NCI-H2081 (cell line): ENCODE measurements around the gene AIG1.

Experiments
- DNase-seq, 2 experiments: peaks; one replicate each; lab custom pipeline; 2025; lab: John Stamatoyannopoulos, UW

Gene AIG1

GRCh38 chr6:143097224-143097795 lies 36.6 kb downstream of the AIG1 start:
- DNase-seq = no peak

GRCh38 chr6:143098054-143098671 lies 37.5 kb downstream of the AIG1 start:
- no peak for DNase-seq

GRCh38 chr6:143099647-143100046 lies 39.0 kb downstream of the AIG1 start:
- DNase-seq = peak; percentile 18 to 56

DNA sequence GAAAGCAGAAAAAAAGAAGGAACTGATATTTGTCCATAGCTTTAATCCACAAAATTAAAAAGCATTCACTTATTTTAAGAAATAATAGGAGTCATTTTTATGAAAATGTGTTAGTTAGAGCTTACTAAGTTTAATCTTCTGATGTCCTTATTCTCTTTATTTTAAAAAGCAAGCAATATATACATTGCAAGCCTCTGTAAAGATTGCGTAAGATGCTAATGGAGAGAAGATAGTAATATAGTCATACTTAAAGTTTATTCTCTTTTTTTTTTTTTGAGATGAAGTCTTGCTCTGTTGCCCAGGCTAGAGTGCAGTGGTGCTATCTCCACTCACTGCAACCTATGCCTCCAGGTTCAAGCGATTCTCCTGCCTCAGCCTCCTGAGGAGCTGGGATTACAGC lies 39.7 kb downstream of the AIG1 start:
- no peak for DNase-seq

DNA sequence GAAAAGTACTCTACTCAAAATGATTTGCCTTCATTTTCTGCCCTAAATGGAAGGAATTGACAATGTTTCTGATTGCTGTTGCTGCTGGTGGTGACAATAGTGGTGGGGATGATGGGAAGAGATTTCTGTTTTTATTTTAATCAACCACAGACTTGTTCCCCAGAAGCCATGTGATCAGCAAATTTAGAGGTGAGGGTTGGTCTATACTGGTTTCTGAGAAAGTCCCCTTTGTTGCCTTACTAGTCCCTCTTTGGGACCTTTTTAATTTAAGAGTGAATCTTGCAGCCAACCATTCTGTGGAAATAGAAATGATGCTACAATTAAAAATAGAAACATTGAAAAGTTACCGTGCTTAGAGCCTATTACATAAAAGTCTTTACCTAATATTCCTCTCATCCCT lies 43.2 kb downstream of the AIG1 start:
- no peak for DNase-seq

DNA sequence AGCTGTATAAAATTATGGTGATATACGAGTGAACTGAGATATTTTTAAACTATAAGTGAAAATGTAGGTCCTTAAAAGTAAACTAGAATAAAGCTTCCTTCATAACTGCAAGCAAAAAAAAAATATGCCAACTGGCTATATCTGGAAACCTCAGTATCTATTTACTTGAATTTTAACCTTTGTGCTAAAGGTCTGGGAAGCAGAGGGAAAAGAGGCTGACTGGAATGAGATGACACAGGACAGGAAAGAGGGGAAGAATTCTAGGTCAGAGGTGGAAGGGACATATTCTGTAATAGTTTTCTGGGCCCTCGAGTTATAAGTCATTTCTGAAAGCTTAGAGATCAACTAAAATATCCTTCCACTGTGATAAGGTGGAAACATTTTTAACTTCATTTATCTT lies 46.8 kb downstream of the AIG1 start:
- no peak for DNase-seq

DNA sequence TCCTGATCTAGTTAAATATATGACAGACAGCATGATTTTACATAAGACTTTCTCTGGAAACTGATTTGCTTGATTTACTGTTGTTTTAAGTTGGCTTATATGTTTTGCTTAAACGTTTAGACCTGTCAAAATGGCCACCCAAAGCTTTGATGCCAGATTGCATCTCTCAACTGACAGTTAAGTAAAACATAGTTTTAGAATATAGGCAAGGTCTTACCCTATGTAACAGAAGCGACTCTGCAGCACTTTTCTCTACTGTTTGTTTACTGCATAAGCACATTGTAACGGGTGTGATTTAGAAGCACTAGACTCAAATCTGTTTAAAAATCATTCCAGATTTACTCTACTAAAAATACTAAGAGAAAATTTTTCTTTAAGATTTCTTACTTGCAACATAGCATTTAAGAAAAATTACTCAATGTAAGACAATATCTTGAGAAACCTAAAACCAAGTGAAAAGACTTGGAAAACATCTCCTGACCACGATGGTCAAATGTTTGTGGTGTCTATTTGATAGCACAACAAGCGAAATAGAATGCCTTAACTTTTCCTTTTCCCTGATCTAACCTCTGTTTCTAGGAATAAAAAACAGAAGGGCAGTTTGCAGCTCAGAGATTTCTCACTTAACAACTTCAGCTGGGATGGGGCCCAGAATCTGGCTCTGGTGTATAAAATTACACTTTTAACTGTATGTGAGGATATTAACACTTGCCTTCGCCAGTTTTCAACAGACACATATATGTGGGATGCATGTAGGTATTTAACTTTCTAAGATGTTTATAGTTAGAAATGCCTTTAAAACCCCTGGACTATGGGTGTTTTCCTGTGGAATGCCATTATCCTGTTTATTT lies 47.4 kb downstream of the AIG1 start:
- no peak for DNase-seq

DNA sequence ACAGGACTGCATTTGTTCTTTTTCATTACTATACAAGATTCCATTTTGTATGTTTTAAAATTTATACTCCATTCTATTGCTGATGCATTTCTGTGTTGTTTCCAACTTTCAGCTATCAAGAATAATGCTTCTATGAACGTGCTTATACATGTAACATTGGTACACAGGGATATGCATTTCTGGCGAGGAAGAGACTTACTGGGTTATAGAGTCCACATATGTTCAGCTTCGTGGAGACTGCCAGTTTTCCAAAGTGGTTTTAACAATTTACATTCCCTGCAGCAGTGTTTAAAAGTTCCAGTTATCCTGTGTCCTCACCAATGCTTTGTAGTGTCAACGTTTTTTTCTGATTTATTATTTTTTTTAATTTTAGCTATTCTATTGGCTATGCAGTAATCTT lies 48.5 kb downstream of the AIG1 start:
- no peak for DNase-seq

DNA sequence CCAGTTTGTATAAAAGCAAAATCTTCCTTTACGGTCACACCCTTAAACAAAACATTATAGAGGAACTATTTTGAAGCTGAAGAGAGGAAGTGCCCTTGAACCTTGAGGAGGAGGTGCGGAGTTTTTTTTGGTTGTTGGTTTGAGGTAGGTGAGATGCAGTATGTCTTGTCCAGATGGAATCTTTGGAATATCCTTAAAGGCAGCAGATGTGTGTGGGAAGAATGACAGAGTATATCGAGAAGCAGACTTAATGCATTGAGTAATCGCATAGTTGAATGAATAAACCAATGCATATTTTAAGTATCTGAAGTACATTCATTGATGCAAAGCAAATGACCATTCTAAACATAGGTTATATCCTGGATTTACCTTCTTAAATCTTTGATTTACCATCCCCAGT lies 49.9 kb downstream of the AIG1 start:
- DNase-seq = no peak

GRCh38 chr6:143110996-143111395 lies 50.3 kb downstream of the AIG1 start:
- no peak for DNase-seq

DNA sequence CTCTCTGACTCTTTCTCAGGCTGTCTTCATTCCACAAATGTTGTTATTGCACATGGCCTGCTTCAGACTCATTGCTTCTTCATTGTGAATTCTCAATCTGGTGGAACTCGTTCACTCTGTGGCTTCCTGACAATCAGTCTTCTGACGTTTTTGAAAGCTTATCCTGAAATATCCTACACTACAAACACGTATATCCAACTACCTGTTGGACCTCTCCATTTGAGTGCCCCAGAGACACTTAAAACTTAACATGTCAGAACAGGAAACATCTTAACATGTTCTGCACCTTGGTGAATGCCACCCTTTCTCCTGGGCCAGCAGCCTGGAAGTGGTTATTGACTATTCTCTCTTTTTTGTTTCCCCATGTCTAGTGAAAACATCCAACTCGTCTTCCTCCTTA lies 50.8 kb downstream of the AIG1 start:
- no peak for DNase-seq

GRCh38 chr6:143112084-143112768 lies 51.5 kb downstream of the AIG1 start:
- no peak for DNase-seq

DNA sequence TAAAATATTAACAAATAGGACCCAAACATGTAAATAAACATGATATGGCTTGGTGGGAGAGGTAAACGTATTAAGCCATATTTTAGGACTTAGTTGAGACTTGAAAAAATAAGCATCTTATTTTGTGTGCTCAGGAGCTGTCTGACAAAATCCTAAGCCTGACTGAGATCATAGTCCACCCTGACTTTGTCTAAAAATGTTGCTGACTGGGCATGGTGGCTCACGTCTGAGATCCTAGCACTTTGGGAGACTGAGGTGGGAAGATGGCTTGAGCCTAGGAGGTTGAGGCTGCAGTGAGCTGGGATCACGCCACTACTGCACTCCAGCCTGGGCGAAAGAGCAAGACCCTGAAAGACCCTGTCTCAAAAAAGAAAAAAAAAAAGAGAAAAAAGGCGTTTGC lies 52.1 kb downstream of the AIG1 start:
- no peak for DNase-seq

GRCh38 chr6:143115728-143116127 lies 55.0 kb downstream of the AIG1 start:
- no peak for DNase-seq

DNA sequence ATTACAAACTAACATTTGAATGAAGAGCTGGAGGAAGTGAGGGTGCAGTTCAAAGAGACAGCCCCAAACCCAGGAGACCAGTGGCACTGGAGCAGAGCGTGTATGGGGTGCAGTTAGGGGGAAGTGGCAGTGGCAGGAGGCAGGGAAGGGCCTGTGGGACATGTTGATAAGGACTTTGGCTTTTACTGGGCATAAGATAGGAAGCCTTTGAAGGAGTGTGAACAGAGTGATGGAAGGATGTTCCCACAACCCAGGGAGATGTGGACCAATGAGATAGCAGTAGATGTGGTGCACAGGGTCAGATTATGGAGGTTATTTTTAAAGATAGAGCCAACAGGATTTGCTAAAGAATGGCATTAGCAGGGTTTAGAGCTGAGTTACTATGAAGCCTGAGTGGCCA lies 56.4 kb downstream of the AIG1 start:
- no peak for DNase-seq

DNA sequence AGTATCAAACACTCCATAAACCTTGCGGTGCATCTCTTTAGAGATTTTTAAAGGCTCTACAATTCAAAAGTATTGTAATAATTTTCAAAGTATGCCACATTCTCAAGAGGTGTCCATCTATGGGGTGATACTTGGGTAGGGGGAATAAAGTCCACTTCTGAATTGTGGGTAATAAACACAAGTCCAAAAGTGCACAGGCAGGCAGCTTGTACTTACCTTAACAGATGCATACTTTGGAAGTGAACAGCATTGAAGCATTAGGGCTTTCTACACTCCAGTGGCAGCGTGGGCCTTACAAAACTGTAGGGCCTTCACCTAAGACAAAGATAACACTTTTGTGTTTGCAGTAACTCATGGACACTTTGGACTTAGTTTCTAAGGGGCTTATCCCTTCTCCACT lies 58.6 kb downstream of the AIG1 start:
- DNase-seq = no peak

GRCh38 chr6:143123081-143123480 lies 62.4 kb downstream of the AIG1 start:
- no peak for DNase-seq

DNA sequence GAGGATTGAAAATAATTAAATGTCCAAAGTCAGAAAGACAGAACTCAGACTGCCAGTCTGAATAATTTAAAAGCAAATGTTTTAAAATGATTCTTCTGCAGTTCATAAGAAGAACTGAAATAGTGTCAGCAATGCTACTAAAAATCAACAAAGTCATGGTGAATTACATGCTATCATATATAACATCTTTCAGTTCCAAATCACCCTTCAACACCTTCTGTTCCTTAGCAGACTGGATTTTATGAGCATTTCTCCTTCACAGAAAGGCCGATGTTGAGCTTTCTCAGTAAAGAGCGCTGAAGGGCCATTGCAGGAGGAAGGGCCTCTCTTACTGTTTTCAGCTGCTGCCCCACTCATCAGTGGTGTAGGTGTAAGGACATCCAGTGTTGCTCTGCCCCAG lies 63.3 kb downstream of the AIG1 start:
- no peak for DNase-seq

DNA sequence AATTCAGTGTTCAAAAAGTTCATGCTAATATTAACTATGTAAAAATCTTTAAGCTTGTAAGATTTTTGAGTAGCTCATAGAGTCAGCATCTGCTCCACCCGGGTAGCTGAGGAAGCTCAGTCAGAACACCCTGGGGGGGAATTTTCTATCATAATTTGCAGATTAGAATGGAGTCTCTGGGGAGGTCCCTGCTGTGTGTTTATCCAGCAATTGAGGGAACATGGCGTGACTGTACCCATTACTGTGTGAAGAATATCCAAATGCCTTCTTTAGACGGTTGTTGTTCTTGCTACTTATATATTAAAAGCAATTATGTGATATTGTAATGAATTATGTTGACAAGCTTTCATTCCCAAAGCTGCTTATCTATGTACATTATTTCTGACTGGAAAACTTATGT lies 64.8 kb downstream of the AIG1 start:
- DNase-seq = peak; percentile 20 to 63

- no peak for DNase-seq
Measured at GRCh38 chr6:143125864-143126573, 65.3 kb downstream of the AIG1 start.

GRCh38 chr6:143126574-143126941 lies 65.9 kb downstream of the AIG1 start:
- DNase-seq = no peak
